Cortex of kidney (tissue), 1 donor: ENCODE measurements around the gene KLF8.
"Not testable (repeated sequence)": the region's sequence is repeated elsewhere in the genome, so short reads cannot be mapped to it uniquely, and the experiment has no call there.

ENCODE experiments used
- DNase-seq: peaks from one replicate; lab custom pipeline; 2025; lab: John Stamatoyannopoulos, UW

KLF8 gene

DNA sequence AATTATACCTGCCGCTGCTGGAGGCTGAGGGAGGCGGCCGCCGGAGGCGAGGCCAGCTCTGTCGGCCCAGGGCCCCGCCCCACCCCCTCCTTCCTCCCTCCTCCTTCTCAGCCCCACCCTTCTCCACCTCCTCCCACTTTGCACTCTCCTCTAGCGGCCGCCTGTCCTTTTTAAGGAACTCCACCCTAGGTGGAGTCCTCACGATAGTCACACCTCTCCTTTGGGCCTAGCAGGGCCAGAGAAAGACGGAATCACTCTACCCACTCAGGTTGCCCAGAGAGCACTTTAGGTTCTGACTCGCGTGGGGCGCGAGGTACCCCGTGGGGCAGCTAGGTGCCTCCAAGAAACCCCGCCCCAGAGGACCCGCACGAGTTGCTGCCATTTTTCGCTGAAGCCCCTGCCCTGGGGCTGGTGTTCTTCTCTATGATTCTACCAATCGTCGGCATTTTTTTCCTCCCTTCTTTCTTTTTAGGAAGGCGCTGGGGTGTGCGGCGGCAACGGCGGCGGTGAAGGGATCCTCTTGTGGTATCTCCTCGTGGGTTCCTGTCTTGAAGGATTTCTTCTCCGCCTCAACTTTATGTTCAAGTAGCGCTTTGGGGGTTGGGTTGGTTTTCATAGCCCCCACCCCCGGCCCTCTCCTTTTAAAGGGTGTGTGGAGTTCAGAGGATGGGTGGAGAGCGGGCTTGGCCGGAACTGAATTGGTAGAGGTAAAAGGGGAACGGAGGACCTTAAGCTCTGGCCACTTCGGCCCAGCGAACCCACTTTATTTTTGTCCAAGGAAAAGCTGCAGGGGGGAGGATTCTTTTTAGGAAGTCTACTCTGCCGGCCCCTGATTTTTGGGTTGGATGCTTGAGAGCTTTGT, at the start of gene KLF8:
TSS of gene KLF8 (plus strand) at position 136 of the 862 bp plus-strand sequence. CDS start 979 bp downstream, outside the sequence.
- DNase-seq = no peak

- DNase-seq = not testable (repeated sequence)
These were observed 25.2 kb upstream of the KLF8 start for GRCh38 chrX:56206945-56207344.

GRCh38 chrX:56211701-56212100, 20.5 kb upstream of the KLF8 start:
- DNase-seq = no peak

DNA sequence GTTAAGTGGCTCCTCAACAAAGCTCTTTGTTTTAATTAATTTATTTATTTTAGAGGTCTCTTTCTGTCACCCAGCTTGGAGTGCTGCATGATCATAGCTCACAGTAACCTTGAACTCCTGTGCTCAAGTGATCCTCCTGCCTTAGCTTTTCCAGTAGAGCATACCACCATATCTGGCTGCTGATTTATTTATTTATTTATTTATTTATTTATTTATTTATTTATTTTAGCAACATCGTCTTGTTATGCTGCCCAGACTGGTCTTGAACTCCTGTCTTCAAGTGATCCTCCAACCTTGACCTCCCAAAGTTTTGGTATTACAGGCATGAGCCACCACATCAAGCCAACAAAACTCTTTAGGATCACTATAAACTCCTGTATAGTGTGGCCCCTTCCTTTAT, 15.8 kb upstream of the KLF8 start:
- no peak for DNase-seq

GRCh38 chrX:56219700-56220099, 12.5 kb upstream of the KLF8 start:
- DNase-seq = no peak

DNA sequence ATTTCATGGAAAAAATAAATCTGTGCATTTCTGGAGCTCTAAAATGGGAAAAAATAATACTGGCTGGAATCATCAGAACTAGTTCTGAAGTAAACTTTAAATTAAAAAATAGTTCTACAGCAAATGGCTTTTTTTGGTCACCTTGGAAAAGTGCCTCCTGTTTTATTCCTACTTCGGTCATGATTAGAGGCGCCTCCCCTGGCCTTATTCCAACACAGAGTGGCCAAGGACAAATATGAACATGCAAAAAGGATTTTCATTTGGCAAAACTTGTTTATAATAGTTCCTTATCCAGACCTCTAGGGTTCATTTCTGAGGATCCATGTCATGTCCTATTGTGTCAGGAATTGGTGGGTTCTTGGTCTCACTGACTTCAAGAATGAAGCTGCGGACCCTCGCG, 11.1 kb upstream of the KLF8 start:
- DNase-seq = no peak

DNA sequence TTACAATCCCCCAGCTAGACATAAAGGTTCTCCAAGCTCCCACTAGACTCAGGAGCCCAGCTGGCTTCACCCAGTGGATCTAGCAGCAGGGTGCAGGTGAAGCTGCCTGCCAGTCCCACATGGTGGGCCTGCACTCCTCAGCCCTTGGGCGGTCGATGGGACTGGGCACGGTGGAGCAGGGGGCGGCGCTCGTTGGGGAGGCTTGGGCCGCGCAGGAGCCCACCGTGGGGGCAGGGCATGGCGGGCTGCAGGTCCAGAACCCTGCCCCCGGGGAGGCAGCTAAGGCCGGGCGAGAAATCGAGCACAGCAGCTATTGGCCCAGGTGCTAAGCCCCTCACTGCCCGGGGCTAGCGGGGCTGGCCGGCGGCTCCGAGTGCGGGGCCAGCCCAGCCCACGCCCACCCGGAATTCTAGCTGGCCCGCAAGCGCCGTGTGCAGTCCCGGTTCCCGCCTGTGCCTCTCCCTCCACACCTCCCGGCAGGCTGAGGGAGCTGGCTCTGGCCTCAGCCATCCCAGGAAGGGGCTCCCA, 9.6 kb upstream of the KLF8 start:
- no peak for DNase-seq

GRCh38 chrX:56226980-56227379, 5.2 kb upstream of the KLF8 start:
- DNase-seq = no peak

DNA sequence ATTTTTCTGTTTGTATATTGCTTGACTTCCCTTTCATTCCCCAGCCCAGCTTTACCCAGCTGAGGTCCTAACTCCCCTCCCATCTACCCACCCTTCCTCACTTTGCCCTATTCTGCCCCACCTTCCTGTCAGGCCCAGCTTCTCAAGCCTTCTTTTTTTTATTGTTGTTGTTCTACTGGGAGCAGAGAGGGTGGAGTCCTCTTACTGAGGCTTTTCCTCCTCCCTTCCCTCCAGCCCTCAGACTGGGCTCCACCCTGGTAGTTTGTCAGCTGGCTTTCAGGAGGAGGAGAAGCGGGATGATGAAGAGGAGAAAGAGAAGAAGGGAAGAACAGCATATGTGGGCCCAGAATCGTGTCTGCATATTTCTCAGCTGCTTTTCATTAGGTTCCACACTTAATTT, 3.2 kb upstream of the KLF8 start:
- DNase-seq = no peak

GRCh38 chrX:56231537-56232090, 542 bp upstream of the KLF8 start:
- DNase-seq = no peak

GRCh38 chrX:56233100-56233499, 944 bp downstream of the KLF8 start:
- DNase-seq = no peak

DNA sequence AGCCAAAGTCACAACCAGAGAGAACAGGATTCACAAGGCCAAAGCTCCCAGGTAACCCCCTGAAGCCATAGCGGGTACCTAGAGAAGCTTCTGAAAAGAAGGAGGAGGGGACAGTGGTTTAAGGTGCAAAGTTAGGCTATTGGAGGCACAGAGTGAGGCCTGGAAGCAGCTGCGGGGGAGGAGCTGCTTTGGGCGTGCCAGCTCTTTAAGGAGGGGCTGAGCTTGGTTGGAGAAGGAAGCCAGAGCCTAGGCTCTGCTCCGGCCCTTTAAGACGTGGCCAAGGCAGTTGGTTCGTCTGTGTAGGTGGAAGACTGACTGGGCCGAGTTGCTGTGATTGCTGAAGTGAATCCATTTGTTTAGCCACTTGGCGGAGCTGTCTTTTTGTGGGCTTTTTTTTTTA, 1.5 kb downstream of the KLF8 start:
- DNase-seq = no peak

DNA sequence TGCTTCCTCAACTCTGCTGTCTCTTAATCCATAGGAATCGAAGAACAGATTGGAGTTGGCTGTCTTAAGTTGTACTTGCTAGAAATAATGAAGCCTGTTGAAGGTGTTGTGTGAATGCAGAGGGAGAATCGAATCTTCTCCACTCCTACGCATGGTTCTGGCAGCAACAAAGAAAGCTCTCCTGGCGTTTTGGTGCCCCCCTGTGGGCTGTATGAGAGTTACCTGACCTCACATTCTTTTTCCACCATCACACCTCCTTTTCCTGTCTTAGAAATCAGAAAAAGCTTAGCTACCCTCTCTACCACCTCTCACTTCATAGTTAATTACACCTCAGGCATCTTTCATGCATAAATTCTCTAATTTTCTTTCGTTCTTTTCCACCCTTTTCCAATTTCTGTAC, 16.3 kb downstream of the KLF8 start:
- no peak for DNase-seq

- no peak for DNase-seq
These were observed 21.9 kb downstream of the KLF8 start for GRCh38 chrX:56253832-56254703.

DNA sequence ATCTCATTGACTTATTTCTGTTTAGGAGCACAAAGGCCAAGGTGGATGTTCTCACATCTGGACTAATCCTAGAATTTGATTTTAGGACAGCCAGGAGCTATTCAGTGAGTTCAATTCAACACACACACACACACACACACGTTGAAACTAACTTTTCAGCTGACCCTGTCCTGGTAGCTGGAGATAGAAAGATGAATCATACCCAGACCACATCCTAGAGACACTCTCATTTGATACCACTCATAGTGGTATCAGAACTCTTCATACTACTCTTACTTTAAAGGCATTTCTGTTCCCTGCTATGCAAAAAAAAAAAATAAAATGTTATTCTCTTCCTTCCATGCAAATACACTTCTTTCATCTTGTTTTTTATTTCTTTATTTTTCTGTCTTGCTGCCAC, 36.7 kb downstream of the KLF8 start:
- no peak for DNase-seq

GRCh38 chrX:56278692-56279091, 46.5 kb downstream of the KLF8 start:
- DNase-seq = no peak

DNA sequence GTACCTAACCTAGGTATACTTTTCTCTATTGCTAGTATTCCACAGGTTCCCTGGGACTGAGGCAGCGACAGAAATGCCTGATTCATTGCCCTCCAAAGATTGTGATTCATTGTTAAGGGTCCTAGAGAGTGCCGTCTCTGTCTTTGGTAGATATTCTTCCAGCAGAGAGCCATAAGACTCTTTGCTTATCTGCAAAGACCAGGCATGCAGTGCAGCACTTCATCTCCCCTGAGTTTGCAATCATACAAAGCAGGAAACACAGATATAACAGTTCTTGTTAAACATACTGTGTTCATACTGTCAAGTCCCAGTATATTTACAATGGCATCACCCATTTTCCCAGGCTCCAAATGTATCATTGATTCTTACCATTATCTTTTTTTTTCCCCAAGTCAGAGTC, 47.7 kb downstream of the KLF8 start:
- DNase-seq = no peak

GRCh38 chrX:56281789-56282188, 49.6 kb downstream of the KLF8 start:
- no peak for DNase-seq

GRCh38 chrX:56284269-56284668, 52.1 kb downstream of the KLF8 start:
- DNase-seq = no peak

DNA sequence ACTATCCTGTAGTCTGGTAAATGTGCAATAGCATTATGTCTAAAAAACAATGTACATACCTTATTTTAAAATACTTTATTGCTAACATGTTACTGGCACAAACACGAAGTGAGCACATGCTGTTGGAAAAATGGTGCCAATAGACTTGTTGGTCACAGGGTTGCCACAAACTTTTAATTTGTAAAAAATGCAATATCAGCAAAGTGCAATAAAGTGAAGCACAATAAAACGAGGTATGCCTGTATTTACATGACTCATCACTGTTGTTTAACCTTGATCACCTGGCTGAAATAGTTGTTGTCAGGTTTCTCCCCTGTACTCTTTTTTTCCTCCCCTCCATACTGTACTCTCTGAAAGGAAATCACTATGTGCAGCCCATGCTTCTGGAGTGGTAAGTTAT, 56.5 kb downstream of the KLF8 start:
- no peak for DNase-seq

DNA sequence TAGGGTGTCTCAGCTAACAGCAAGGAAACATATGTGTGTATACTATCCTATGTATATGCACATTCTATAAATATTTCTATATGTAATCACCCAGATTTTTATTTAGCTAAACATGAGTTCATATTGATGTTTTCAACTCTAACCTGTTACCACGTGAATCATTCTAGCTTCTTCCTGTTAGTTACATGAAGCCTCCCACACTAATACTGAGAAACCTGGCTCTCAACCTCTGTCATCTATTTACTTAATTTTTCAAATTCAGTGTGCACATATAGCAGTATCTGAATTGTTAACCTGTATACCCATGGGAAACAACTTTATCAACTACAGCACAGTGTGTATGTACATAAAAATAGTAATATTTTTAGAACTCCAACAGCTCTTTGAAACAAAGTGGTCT, 57.3 kb downstream of the KLF8 start:
- no peak for DNase-seq

DNA sequence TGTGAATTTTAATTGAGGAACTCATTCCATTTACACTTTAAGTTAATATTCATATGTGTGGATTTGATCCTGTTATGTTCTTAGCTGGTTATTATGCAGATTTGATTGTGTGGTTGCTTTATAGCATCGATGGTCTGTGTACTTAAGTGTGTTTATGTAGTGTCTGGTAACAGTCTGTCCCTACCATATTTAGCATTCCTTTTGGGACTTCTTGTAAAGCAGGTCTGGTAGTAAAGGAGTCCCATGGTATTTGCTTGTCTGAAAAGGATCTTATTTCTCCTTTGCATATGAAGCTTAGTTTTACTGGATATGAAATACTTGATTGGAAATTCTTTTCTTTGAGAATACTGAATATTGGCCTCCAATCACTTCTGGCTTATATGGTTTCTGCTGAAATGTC, 76.6 kb downstream of the KLF8 start:
- no peak for DNase-seq

DNA sequence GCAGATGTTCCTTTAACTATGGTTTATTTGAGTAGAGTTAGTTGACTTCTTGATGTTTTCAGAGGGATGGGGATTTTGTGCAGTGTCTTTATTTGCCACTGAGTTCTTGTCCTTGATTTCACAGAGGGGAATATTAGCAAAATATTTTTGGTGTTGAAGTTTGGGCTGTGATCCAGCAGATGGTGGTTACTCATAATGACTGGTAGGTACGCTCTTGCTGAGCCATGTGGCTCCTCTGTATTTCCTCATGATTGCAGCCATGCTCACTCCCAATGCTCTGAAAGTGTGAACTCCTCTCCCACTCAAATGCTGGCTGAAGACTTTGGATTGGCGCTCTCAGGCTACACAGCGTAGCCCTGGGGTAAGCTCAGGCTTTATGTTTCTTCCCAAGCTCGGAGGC, 77.7 kb downstream of the KLF8 start:
- no peak for DNase-seq
